ENCODE results near the gene KATNAL2. TPM values are rescaled to one million over a fixed set of nuclear protein-coding genes. Genes with fewer than 3 reads are reported as not detected.
A peak's percentile ranks its signal among the peaks of the same experiment; 100 is the strongest.

The KATNAL2 gene
- total and polyA plus RNA-seq, 10 of the 15 experiments (the other 5 are each of a cell fraction or from before 2014, with no cell fraction given), result 0.20 to 2.4 (median 1.7) TPM

GRCh38 chr18:46917108-46917802, at the start of gene KATNAL2, which contains the start of gene PIAS2 (continued):
- no peak for TF ChIP-seq CEBPZ (IDR thresholded peaks at IDR 0.05; ENCODE audit: low read depth, low read length)
- TF ChIP-seq ZNF274 (IDR thresholded peaks at IDR 0.05; ENCODE audit: insufficient read depth, insufficient read length), result no peak
- no peak for TF ChIP-seq SUZ12 (IDR thresholded peaks at IDR 0.05; ENCODE audit: unreplicated experiment)
- no peak for TF ChIP-seq SPI1 (IDR thresholded peaks at IDR 0.05; ENCODE audit: borderline replicate concordance, insufficient read depth, low read depth, low read length)
- no peak for TF ChIP-seq ZBTB11 (CRISPR knock-in tag; IDR thresholded peaks at IDR 0.05)
- TF ChIP-seq ZBTB40 (IDR thresholded peaks at IDR 0.05; ENCODE audit: borderline replicate concordance), result no peak
- no peak for TF ChIP-seq PAX8 (IDR thresholded peaks at IDR 0.05)
- TF ChIP-seq USF1 (IDR thresholded peaks at IDR 0.05; ENCODE audit: borderline replicate concordance, extremely low read length, insufficient read depth, low read depth, low read length), result peak; percentile 87
- TF ChIP-seq STAT3 (IDR thresholded peaks at IDR 0.05; ENCODE audit: low read depth, low read length), result no peak
- TF ChIP-seq NFYB (IDR thresholded peaks at IDR 0.05; ENCODE audit: insufficient read depth, low read depth, low read length), result no peak
- peak; percentile 86; the same call in 1 of the 2 replicates for TF ChIP-seq BACH1 (IDR thresholded peaks at IDR 0.05; ENCODE audit: borderline replicate concordance)
- peak; percentile 78; the same call in 1 of the 2 replicates for TF ChIP-seq TAF1 (IDR thresholded peaks at IDR 0.05; ENCODE audit: borderline replicate concordance, low read depth, low read length)
- TF ChIP-seq ATF3 (IDR thresholded peaks at IDR 0.05; ENCODE audit: borderline replicate concordance, extremely low read depth, low read depth, low read length), result no peak
- no peak for TF ChIP-seq PBX3 (IDR thresholded peaks at IDR 0.05; ENCODE audit: insufficient replicate concordance, low read depth, low read length)
